Endothelial cell of hepatic sinusoid (primary cell): ENCODE data around the gene EZH2.

Experiments used
- in situ Hi-C: cut with HindIII; loops from 2 replicates; pipeline ENCODE4 v1.10.0; 2017; ENCODE audit warnings: low sequenced_read_pairs

EZH2 gene

DNA sequence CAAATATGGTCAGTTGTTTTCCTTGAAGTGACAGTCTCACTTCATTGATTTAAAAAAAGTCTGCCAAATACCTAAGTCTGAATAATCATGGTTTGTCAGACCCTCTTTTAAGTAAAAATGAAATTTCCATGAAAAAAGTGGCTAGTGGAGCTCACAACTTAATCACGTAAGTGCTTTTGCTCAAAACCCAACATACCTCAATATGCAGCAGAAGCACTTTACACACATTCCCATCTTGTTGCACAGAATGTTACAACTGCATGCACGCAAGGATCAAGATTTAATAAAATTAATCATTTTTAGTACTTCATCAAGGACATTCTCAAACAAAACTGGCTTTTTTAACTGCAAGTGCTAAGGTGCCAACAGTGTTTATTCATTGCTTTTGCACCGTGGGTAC lies 21.6 kb downstream of the EZH2 start:
- in situ Hi-C loops = no loop called here

DNA sequence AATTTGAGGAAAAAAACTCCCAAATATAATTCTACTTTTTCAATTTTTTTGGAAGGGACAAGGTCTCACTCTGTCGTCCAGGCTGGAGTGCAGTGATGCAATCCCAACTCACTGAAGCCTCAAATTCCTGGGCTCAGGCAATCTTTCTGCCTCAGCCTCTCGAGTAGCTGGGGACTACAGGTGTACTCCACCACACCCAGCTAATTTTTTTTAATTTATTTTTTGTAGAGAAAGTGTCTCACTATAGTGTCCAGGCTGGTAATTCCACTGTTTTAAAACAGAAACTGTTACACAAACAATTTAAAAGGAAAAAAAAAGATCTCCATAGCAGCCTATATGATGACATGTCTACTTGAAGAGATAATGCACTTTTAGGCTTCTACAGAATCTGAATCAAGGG lies 25.6 kb downstream of the EZH2 start:
- in situ Hi-C loops = no loop called here

DNA sequence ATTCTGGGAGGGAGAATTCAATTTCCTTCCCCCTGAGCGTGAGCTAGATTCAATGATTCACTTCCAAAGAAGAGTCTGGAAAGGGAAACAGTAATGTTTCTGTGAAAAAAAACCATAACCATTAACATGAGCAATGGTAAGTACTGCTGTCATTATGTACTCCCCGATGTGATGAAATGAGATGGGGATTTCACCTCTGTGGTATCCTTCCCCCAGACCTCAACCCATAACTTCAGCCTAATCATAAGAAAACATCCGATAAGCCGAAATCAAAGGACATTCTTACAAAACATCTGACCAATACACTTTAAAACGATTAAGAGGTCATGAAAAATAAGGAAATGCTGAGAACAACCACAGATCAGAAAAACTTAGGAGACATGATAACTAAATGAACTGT lies 27.2 kb downstream of the EZH2 start:
- in situ Hi-C loops = no loop called here

GRCh38 chr7:148856578-148856881 lies 27.6 kb downstream of the EZH2 start:
- in situ Hi-C loops = no loop called here

GRCh38 chr7:148854983-148855382 lies 29.1 kb downstream of the EZH2 start:
- in situ Hi-C loops = no loop called here

DNA sequence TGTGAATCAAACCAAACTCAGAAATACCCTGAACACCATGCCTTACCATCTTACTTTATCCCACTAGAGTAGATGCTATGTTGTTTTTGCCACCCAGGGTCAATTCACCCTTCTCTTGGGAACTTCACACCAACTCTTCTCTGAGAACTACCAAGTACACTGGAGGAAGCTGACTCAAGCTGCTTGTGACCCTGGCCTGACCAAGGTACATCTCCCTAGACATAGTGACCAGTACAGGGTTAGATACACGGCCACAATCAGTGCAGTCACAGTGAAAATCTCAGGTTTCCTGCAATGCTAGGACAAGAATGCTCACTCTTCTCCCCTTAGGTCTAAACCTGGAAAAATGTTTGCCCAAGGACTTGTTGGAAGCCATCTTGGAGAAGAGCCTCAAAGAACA lies 31.8 kb downstream of the EZH2 start:
- in situ Hi-C loops = no loop called here

DNA sequence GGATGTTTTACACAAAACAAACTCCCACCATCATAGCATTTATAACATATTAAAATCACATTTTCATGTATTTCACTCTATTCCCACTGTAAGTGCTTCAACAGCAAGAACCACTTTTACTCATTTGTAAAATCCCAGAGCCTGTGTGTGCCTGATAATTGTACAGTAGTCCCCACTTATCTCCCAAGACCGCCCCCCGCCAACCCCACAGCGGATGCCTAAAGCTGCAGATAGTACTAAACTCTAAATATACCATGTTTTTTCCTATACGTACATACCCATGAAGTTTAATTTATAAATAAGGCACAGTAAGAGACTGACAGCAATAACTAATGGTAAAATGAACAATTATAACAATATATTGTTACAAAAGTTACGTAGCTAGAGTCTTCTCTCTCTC lies 33.5 kb downstream of the EZH2 start:
- in situ Hi-C loops = no loop called here

- in situ Hi-C loops = loop anchor here (5.0 kb wide), 2 partner anchors 68 to 93 kb away; no protein-coding TSS in a partner anchor
Observed at GRCh38 chr7:148849393-148850098, 34.5 kb downstream of the EZH2 start.

DNA sequence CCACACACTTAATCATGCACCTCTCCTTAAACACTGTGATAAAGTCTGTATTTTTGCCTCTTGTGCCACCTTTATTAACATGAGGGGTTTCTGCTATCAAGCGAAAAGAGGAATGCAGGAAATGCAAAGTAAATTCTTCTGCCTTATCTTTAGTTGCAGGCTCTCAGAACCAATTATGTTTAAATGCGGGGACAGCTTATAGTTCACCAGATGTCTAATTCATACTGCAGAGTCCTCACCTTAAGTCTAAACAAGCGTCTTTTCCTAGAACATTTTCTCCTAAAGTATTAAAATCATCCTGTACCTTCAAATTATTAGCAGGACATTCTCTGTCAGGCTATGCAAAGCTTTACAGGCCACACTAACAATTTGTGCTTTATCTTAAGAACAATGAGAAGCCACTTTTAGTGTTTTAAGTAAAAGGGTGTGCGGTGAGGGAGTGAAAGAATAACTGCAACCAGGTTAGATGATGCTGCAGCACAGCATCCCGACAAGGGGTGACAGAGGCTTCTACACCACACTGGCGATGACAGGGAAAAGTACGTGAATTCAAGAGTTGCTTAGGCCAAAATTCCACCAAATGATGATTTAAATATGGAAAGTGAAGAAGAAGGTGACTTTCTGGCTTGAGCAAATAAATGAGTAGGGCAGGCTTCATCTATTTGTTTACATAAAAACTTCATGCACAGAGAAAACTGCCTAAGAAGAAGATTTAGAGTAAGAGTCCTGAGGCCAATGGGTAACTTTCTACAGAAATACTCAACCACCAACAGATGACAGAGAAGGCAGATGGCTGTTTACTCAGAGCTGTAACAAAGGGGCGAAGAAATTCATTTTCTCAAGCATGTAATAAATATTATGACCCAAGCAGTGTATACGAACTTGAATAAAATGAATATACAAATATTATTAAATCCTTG lies 36.0 kb downstream of the EZH2 start:
- in situ Hi-C loops = loop anchor here (5.0 kb wide), 2 partner anchors 69 to 94 kb away; no protein-coding TSS in a partner anchor

GRCh38 chr7:148838905-148839304 lies 45.2 kb downstream of the EZH2 start:
- in situ Hi-C loops = no loop called here

DNA sequence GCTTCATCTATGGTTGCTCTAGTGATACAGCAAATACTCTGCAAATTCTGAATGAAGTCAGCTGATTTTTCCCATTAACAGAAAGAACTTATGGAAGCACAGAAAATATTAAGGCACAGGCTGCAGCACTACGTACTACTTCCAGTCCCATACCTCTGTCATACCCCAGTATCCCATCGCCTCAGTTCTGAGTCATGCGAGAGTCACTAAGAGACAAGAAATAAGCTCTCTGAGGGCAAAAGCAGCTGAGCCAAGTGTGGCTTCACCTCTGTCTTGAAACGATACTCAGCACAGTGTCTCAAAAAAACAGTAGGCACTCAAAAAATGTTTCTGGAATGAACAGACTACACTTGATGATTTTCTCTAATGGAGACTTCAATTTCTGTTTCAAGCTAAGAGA lies 48.2 kb downstream of the EZH2 start:
- in situ Hi-C loops = no loop called here

DNA sequence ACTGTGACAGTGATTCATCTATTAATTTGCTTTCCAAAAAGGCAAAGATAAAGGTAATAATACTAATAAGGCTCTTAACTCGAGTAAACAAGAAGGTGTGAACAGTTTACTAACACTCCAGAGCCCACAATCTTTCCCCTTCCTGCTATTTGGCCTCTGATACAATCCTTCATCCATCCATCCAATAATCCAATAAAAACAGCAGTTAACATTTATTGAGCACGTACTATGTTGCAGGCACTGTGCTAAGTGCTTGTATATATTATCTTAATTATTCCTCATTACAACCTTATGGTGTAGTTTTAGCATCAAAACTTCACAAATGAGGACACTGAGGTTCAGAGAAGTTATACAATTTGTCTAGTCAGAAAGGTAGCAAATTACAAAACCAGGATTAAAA lies 49.5 kb downstream of the EZH2 start:
- in situ Hi-C loops = no loop called here

DNA sequence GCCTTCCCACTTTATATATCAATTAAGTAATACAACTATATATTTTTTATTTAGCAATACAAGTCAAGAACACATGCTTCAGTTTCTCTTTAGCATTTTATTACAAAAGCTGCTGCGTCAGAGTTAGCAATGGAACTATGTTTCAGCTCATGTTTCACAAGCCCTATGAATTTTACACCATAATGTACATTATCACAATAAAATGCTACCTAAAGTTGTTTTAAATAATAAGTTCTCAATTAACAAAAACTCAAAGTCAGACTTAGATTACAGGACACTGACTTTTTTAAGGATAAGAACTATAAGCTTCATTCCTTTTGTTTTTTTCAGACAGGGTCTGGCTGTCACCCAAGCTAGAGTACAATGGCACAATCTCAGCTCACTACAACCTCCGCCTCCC lies 52.3 kb downstream of the EZH2 start:
- in situ Hi-C loops = no loop called here

DNA sequence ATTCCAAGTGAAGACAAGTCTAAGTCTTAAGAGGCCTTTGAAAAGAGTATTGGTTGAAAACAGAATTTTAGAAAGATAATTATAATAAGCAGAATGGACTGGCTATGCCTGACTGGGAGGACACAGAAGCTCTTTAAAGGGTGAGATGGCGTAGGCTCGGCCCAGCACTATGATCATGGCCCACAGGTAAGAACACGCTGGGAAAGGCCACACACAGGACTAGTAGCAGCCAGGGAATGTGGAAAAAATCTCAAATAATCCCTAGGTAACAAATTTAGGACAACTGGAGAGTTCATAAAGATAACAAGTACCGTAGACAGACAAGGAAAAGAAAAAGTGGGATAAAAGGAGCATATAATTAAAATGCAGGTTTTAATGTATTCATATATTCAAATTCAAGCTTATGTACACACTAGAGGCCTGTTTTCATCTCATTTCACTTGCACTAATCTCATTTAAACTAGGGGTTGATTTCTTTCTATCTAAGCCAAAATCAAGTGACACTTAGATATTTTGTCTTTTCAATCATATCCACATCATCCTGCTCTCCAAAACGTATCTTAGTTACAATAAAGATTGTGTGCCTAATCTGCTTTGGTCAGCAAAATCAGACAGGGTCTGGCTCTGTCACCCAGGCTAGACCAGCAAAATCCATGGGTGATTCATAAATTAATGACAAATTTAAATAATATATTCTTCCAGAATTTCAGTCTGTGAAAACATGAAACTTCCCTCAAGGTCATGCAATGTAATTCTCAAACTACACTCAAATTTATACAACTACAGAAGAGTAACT lies 53.0 kb downstream of the EZH2 start:
- in situ Hi-C loops = no loop called here

- in situ Hi-C loops = no loop called here
Observed at GRCh38 chr7:148828965-148829364, 55.1 kb downstream of the EZH2 start.

- in situ Hi-C loops = no loop called here
Observed at GRCh38 chr7:148825338-148825737, 58.8 kb downstream of the EZH2 start.

- in situ Hi-C loops = no loop called here
Observed at GRCh38 chr7:148824864-148825263, 59.2 kb downstream of the EZH2 start.

- in situ Hi-C loops = no loop called here
Observed at GRCh38 chr7:148821422-148821821, 62.7 kb downstream of the EZH2 start.

- in situ Hi-C loops = no loop called here
Observed at GRCh38 chr7:148819697-148820360, 64.3 kb downstream of the EZH2 start.

GRCh38 chr7:148815612-148816011 lies 68.5 kb downstream of the EZH2 start:
- in situ Hi-C loops = no loop called here
